ENCODE measurements around the gene XRN1. TPM values are rescaled to one million over a fixed set of nuclear protein-coding genes. Genes with fewer than 3 reads are reported as not detected.
"Not testable (repeated sequence)": the region's sequence is repeated elsewhere in the genome, so short reads cannot be mapped to it uniquely, and the experiment has no call there.

Gene XRN1
- total RNA-seq, 4 donors from 2014 or later: 23.4 to 48.1 (median 41.2) TPM

GRCh38 chr3:142447301-142447851 lies 461 bp downstream of the XRN1 start:
- DNase-seq (ENCODE audit: low spot score in 2 of 2): peak in 1 of 2 donors; percentile 10

GRCh38 chr3:142445816-142446254 lies 2.0 kb downstream of the XRN1 start:
- 78 to 79% methylated on average over 6 of the region's 6 CpGs for WGBS, 2 donors
- Histone ChIP-seq H3K4me1 (peaks cover 0 to 51% (median 18%) of the 10 kb centered on the region in 4 donors), H3K36me3 (peaks cover 0 to 11% (median 0%) of the 10 kb centered on the region in 3 donors)

More at GRCh38 chr3:142447301-142447851, 461 bp downstream of the XRN1 start:
- peak overlapping the region; percentile 64 to 98 (median 96) for H3K4me3 ChIP-seq
- H3K9me3 ChIP-seq: no peaks in the 10 kb centered on the region
- peak overlapping the region; percentile 90 to 99 (median 98) for H3K27ac ChIP-seq
- peaks cover 0 to 26% (median 0%) of the 10 kb centered on the region in 3 donors for H3K36me3 ChIP-seq
- 0 to 1% methylated on average over 23 to 35 of the region's 35 CpGs for WGBS, 2 donors
- TF ChIP-seq CTCF (IDR thresholded peaks at IDR 0.05) (no peak), POLR2A (IDR thresholded peaks at IDR 0.05) (no peak), EP300 (IDR thresholded peaks at IDR 0.05) (no peak)
- H3K4me1 ChIP-seq: peaks cover 0 to 49% (median 18%) of the 10 kb centered on the region in 4 donors
- no peaks in the 10 kb centered on the region for H3K27me3 ChIP-seq

GRCh38 chr3:142444343-142444742 lies 3.5 kb downstream of the XRN1 start:
- 89 to 96% methylated on average over 11 of the region's 11 CpGs for WGBS, 2 donors

More at GRCh38 chr3:142445816-142446254, 2.0 kb downstream of the XRN1 start:
- Histone ChIP-seq H3K27ac (peak overlapping the region in 1 of 4 donors; percentile 10), H3K9me3 (no peaks in the 10 kb centered on the region), H3K4me3 (no peak overlapping the region), H3K27me3 (no peaks in the 10 kb centered on the region)
- TF ChIP-seq CTCF (IDR thresholded peaks at IDR 0.05) (no peak), EP300 (IDR thresholded peaks at IDR 0.05) (no peak), POLR2A (IDR thresholded peaks at IDR 0.05) (no peak)
- no peak for DNase-seq (ENCODE audit: low spot score in 2 of 2)

GRCh38 chr3:142443060-142443459 lies 4.8 kb downstream of the XRN1 start:
- H3K9me3 ChIP-seq; DNase-seq (ENCODE audit: low spot score in 2 of 2); H3K4me3 ChIP-seq; H3K36me3 ChIP-seq; H3K27ac ChIP-seq; H3K27me3 ChIP-seq: not testable (repeated sequence)
- peaks cover 0 to 44% (median 16%) of the 10 kb centered on the region in 4 donors for H3K4me1 ChIP-seq
- WGBS, 2 donors: 97 to 99% methylated on average over 12 of the region's 12 CpGs

More at GRCh38 chr3:142444343-142444742, 3.5 kb downstream of the XRN1 start:
- no peak for DNase-seq (ENCODE audit: low spot score in 2 of 2)
- no peak for TF ChIP-seq EP300 (IDR thresholded peaks at IDR 0.05)
- TF ChIP-seq CTCF (IDR thresholded peaks at IDR 0.05): no peak
- no peak for TF ChIP-seq POLR2A (IDR thresholded peaks at IDR 0.05)
- Histone ChIP-seq H3K27ac (no peak overlapping the region), H3K36me3 (no peaks in the 10 kb centered on the region), H3K27me3 (no peaks in the 10 kb centered on the region), H3K9me3 (no peaks in the 10 kb centered on the region), H3K4me1 (peaks cover 0 to 51% (median 18%) of the 10 kb centered on the region in 4 donors), H3K4me3 (no peak overlapping the region)

GRCh38 chr3:142439499-142440220 lies 8.2 kb downstream of the XRN1 start:
- H3K4me3 ChIP-seq; DNase-seq (ENCODE audit: low spot score in 2 of 2); H3K9me3 ChIP-seq; H3K27ac ChIP-seq; H3K27me3 ChIP-seq: not testable (repeated sequence)
- peaks cover 0 to 30% (median 2%) of the 10 kb centered on the region in 4 donors for H3K4me1 ChIP-seq
- H3K36me3 ChIP-seq: peaks cover 0 to 11% (median 0%) of the 10 kb centered on the region in 3 donors
- 93 to 95% methylated on average over 15 of the region's 15 CpGs for WGBS, 2 donors

- H3K9me3 ChIP-seq; H3K27ac ChIP-seq; H3K27me3 ChIP-seq; H3K4me3 ChIP-seq; DNase-seq (ENCODE audit: low spot score in 2 of 2): not testable (repeated sequence)
- 95 to 96% methylated on average over 11 of the region's 11 CpGs for WGBS, 2 donors
- peaks cover 0 to 14% (median 0%) of the 10 kb centered on the region in 3 donors for H3K36me3 ChIP-seq
- peaks cover 0 to 30% (median under 1%) of the 10 kb centered on the region in 4 donors for H3K4me1 ChIP-seq
Measured at GRCh38 chr3:142438096-142438495, 9.7 kb downstream of the XRN1 start.
